A673 (cell line): ENCODE measurements around the gene USP15. TPM values are rescaled to one million over a fixed set of nuclear protein-coding genes. Genes with fewer than 3 reads are reported as not detected.
"Not testable (repeated sequence)": the region's sequence is repeated elsewhere in the genome, so short reads cannot be mapped to it uniquely, and the experiment has no call there.

Experiments
- BruUV-seq: library from RNA; stranded (reverse); fragments of 400-500 nt; replicated peaks from 2 replicates; lab custom pipeline; 2021; lab: Mats Ljungman, UMichigan
- CTCF ChIA-PET: fragments of 300-600 bp; sonication (Branson Sonifier 250); formaldehyde crosslinking; loops from one replicate; lab custom pipeline; 2022; ENCODE audit warnings: antibody characterized with exemption; lab: Charles Lee
- POLR2A ChIA-PET: fragments of 300-600 bp; sonication (Branson Sonifier 250); formaldehyde crosslinking; loops from one replicate; lab custom pipeline; 2022; ENCODE audit warnings: antibody characterized with exemption; ENCODE audit not compliant: low non-redundant PET; lab: Charles Lee
- DNase-seq: peaks from one replicate; pipeline ENCODE4 v3.0.0-alpha.2; 2015; ENCODE audit warnings: low spot score
- H3K27ac ChIP-seq: fragments of 200-600 bp; sonication (generic); 2 replicates; pipeline ENCODE4 v1.5.1; 2016; ENCODE audit warnings: mixed run types, low read depth, mild to moderate bottlenecking, mixed read lengths, antibody characterized with exemption, low read length; ENCODE audit not compliant: poor library complexity, severe bottlenecking
- H3K27me3 ChIP-seq: fragments of 200-600 bp; sonication (generic); replicated peaks from 2 replicates; pipeline ENCODE4 v1.6.1; 2017; ENCODE audit warnings: mixed run types, low read depth, mild to moderate bottlenecking, mixed read lengths, antibody characterized with exemption, low read length; ENCODE audit not compliant: insufficient read depth, poor library complexity
- H3K36me3 ChIP-seq: fragments of 200-600 bp; sonication (generic); 2 replicates; pipeline ENCODE4 v1.6.1; 2016; ENCODE audit warnings: mixed run types, mild to moderate bottlenecking, mixed read lengths, antibody characterized with exemption, low read length; ENCODE audit not compliant: insufficient read depth, poor library complexity, severe bottlenecking
- H3K4me1 ChIP-seq: fragments of 200-600 bp; sonication (generic); 2 replicates; pipeline ENCODE4 v1.6.1; 2017; ENCODE audit warnings: mixed run types, mild to moderate bottlenecking, mixed read lengths, antibody characterized with exemption, low read length; ENCODE audit not compliant: insufficient read depth, poor library complexity, severe bottlenecking
- H3K4me3 ChIP-seq: fragments of 200-600 bp; sonication (generic); 2 replicates; pipeline ENCODE4 v1.5.1; 2016; ENCODE audit warnings: low read depth, mixed run types, mild to moderate bottlenecking, mixed read lengths, low read length; ENCODE audit not compliant: poor library complexity, severe bottlenecking
- H3K9me3 ChIP-seq: fragments of 200-600 bp; sonication (generic); 2 replicates; pipeline ENCODE4 v1.6.1; 2016; ENCODE audit warnings: mixed run types, low read depth, mild to moderate bottlenecking, mixed read lengths, antibody characterized with exemption, low read length; ENCODE audit not compliant: poor library complexity, severe bottlenecking
- intact Hi-C: fragments of 100-400 bp; cut with micrococcal nuclease; formaldehyde crosslinking; loops from one replicate; pipeline ENCODE4 v1.10.0; 2022; ENCODE audit not compliant: unreplicated experiment
- total RNA-seq: library from RNA; stranded (reverse); gene quantifications from 2 replicates; pipeline ENCODE4 v1.2.3, GENCODE V29; 2021

Gene USP15
- total RNA-seq, 1 experiment from 2014 or later: 61.7 TPM

GRCh38 chr12:62463252-62463651 is 203.0 kb downstream of the USP15 start:
- DNase-seq, H3K27ac ChIP-seq, H3K9me3 ChIP-seq, H3K27me3 ChIP-seq, H3K36me3 ChIP-seq, CTCF ChIA-PET, H3K4me3 ChIP-seq, intact Hi-C loops, POLR2A ChIA-PET, BruUV-seq: not testable (repeated sequence)
- peaks cover 10% of the 10 kb centered on the region for H3K4me1 ChIP-seq

Other genes starting within 250 kb of the USP15 start
- 36.0 and 38.7 TPM in 2 replicates for gene MON2, start 206.4 kb downstream of the USP15 start, total RNA-seq